ENCODE measurements around the gene ENDOU. TPM values are rescaled to one million over a fixed set of nuclear protein-coding genes. Genes with fewer than 3 reads are reported as not detected.

Gene ENDOU
- total and polyA plus RNA-seq, 10 donors = 0.05 to 0.92 (median 0.24) TPM; not detected in 4

- Histone ChIP-seq H3K36me3 (peaks cover 0 to 31% (median 6%) of the 10 kb centered on the region in 6 donors), H3K27me3 (replicated peaks in 1 of 7) (no peaks in the 10 kb centered on the region), H3K9me3 (no peaks in the 10 kb centered on the region), H3K27ac (no peak overlapping the region), H3K4me1 (peaks cover 24 to 66% (median 45%) of the 10 kb centered on the region in 6 donors), H3K4me3 (no peak overlapping the region)
- DNase-seq = no peak
- 81 to 95% (median 90%) methylated on average over 8 to 9 of the region's 9 CpGs for WGBS, 5 donors
- intact Hi-C loops (cut with DNase I; ENCODE audit: low total_unique reads) = no loop called here
- TF ChIP-seq CTCF (IDR thresholded peaks at IDR 0.05 in 8 of 11, conservative IDR thresholded peaks at IDR 0.05 in 3 of 11) (no peak), POLR2AphosphoS5 (IDR thresholded peaks at IDR 0.05) (no peak)
These were observed 18.1 kb upstream of the ENDOU start for GRCh38 chr12:47743311-47743860.

GRCh38 chr12:47742253-47742825 is 17.0 kb upstream of the ENDOU start:
- DNase-seq = peak; percentile 92
- Histone ChIP-seq H3K4me1 (peaks cover 24 to 70% (median 51%) of the 10 kb centered on the region in 6 donors), H3K9me3 (no peaks in the 10 kb centered on the region), H3K36me3 (peaks cover 0 to 29% (median 3%) of the 10 kb centered on the region in 6 donors), H3K27ac (no peak overlapping the region), H3K4me3 (no peak overlapping the region), H3K27me3 (replicated peaks in 1 of 7) (no peaks in the 10 kb centered on the region)
- intact Hi-C loops (cut with DNase I; ENCODE audit: low total_unique reads) = no loop called here
- 66 to 77% (median 67%) methylated on average over 7 of the region's 7 CpGs for WGBS, 5 donors
- TF ChIP-seq POLR2AphosphoS5 (IDR thresholded peaks at IDR 0.05) (peak in 2 of 3 donors; percentile 30 to 39), CTCF (IDR thresholded peaks at IDR 0.05 in 8 of 11, conservative IDR thresholded peaks at IDR 0.05 in 3 of 11) (peak; percentile 81 to 97 (median 94)), POLR2A (IDR thresholded peaks at IDR 0.05) (no peak)

GRCh38 chr12:47741340-47741703 is 16.0 kb upstream of the ENDOU start:
- peak overlapping the region in 7 of 8 donors; percentile 10 to 78 (median 45) for H3K27ac ChIP-seq
- H3K4me3 ChIP-seq = no peak overlapping the region
- peaks cover 0 to 27% (median under 1%) of the 10 kb centered on the region in 6 donors for H3K36me3 ChIP-seq
- WGBS, 5 donors = 0 to 11% (median 2%) methylated on average over 3 to 4 of the region's 4 CpGs
- no peaks in the 10 kb centered on the region for H3K27me3 ChIP-seq (replicated peaks in 1 of 7)
- DNase-seq = peak; percentile 92
- intact Hi-C loops (cut with DNase I; ENCODE audit: low total_unique reads) = no loop called here
- TF ChIP-seq CTCF (IDR thresholded peaks at IDR 0.05 in 8 of 11, conservative IDR thresholded peaks at IDR 0.05 in 3 of 11) (no peak), POLR2AphosphoS5 (IDR thresholded peaks at IDR 0.05) (peak in 2 of 3 donors; percentile 61 to 64)
- no peaks in the 10 kb centered on the region for H3K9me3 ChIP-seq
- H3K4me1 ChIP-seq = peaks cover 25 to 70% (median 52%) of the 10 kb centered on the region in 6 donors

- H3K9me3 ChIP-seq = no peaks in the 10 kb centered on the region
- H3K27me3 ChIP-seq (replicated peaks in 1 of 7) = no peaks in the 10 kb centered on the region
- TF ChIP-seq POLR2AphosphoS5 (IDR thresholded peaks at IDR 0.05) = peak in 2 of 3 donors; percentile 24 to 46
- no peak for TF ChIP-seq POLR2A (IDR thresholded peaks at IDR 0.05)
- peak in 1 of 11 experiments; percentile 7 for TF ChIP-seq CTCF (IDR thresholded peaks at IDR 0.05 in 8 of 11, conservative IDR thresholded peaks at IDR 0.05 in 3 of 11)
- H3K4me3 ChIP-seq = peak overlapping the region in 1 of 8 donors; percentile 31
- WGBS, 5 donors = 51 to 59% (median 57%) methylated on average over 14 to 21 of the region's 21 CpGs
- H3K4me1 ChIP-seq = peaks cover 25 to 70% (median 54%) of the 10 kb centered on the region in 6 donors
- intact Hi-C loops (cut with DNase I; ENCODE audit: low total_unique reads) = no loop called here
- peak overlapping the region; percentile 2 to 78 (median 38) for H3K27ac ChIP-seq
- peaks cover 0 to 23% (median 0%) of the 10 kb centered on the region in 6 donors for H3K36me3 ChIP-seq
- no peak for DNase-seq
These were observed 15.5 kb upstream of the ENDOU start for GRCh38 chr12:47740606-47741339.
